Naive thymus-derived CD4-positive, alpha-beta T cell (primary cell): Measurements from ENCODE around the gene CHML. TPM values are rescaled to one million over a fixed set of nuclear protein-coding genes. Genes with fewer than 3 reads are reported as not detected.

Experiments used
- ATAC-seq: fragments of 150-1000 bp; cut with Tn5 transposase; 2 replicates; pipeline ENCODE4 v1.10.0; 2021; ENCODE audit warnings: mild to moderate bottlenecking, moderate library complexity
- CTCF ChIA-PET: fragments of 350-600 bp; sonication (Branson Sonifier 250); formaldehyde crosslinking; loops from one replicate; lab custom pipeline; 2021; ENCODE audit warnings: antibody characterized with exemption; lab: Charles Lee
- POLR2A ChIA-PET: fragments of 350-600 bp; sonication (Branson Sonifier 250); formaldehyde crosslinking; loops from one replicate; lab custom pipeline; 2021; ENCODE audit warnings: antibody characterized with exemption, inconsistent platforms; lab: Charles Lee
- DNase-seq, 9 donors: peaks; one replicate each; pipeline versions ENCODE4 v3.0.0 to v3.0.0-alpha.2; 2020 to 2022; ENCODE audit warnings: mixed read lengths in 1 of 9
- H3K27ac ChIP-seq: one replicate; pipeline ENCODE4 v1.7.0; 2013; ENCODE audit warnings: mild to moderate bottlenecking, low read depth, low read length, moderate library complexity
- H3K27me3 ChIP-seq, 2 donors: one replicate each; pipeline ENCODE4 v1.7.0; 2013; ENCODE audit warnings: low read length in 2 of 2, mild to moderate bottlenecking in 2 of 2, moderate library complexity in 2 of 2; ENCODE audit not compliant: control insufficient read depth in 2 of 2, insufficient read depth in 2 of 2
- H3K36me3 ChIP-seq, 3 experiments: 1 replicate in 2 of 3; 2 replicates in 1 of 3; pipeline ENCODE4 v1.7.0; 2013; ENCODE audit warnings: low read length in 3 of 3, mild to moderate bottlenecking in 3 of 3, moderate library complexity in 1 of 3; ENCODE audit not compliant: insufficient read depth in 3 of 3, control insufficient read depth in 2 of 3
- H3K4me1 ChIP-seq, 2 donors: one replicate each; pipeline ENCODE4 v1.7.0; 2013; ENCODE audit warnings: low read length in 2 of 2, mild to moderate bottlenecking in 2 of 2, moderate library complexity in 1 of 2; ENCODE audit not compliant: control insufficient read depth in 2 of 2, insufficient read depth in 2 of 2
- H3K4me3 ChIP-seq: 2 replicates; pipeline ENCODE4 v1.7.0; 2013; ENCODE audit warnings: mild to moderate bottlenecking, low read length
- H3K9me3 ChIP-seq, 3 experiments: 1 replicate in 2 of 3; 2 replicates in 1 of 3; pipeline ENCODE4 v1.7.0; 2013; ENCODE audit warnings: low read length in 3 of 3; ENCODE audit not compliant: control insufficient read depth in 2 of 3
- H3K27ac Mint-ChIP-seq, 9 donors: one replicate each; pipeline ENCODE4 v1.8.0; 2020 to 2022; ENCODE audit warnings: mixed read lengths in 9 of 9, mild to moderate bottlenecking in 8 of 9, moderate library complexity in 5 of 9, inconsistent platforms in 2 of 9
- H3K27me3 Mint-ChIP-seq, 5 donors: one replicate each; pipeline ENCODE4 v1.8.0; 2021 to 2022; ENCODE audit warnings: mixed read lengths in 5 of 5, mild to moderate bottlenecking in 1 of 5
- H3K36me3 Mint-ChIP-seq, 5 donors: one replicate each; pipeline ENCODE4 v1.8.0; 2020 to 2022; ENCODE audit warnings: mixed read lengths in 5 of 5, mild to moderate bottlenecking in 3 of 5, inconsistent platforms in 1 of 5
- H3K4me1 Mint-ChIP-seq, 7 donors: one replicate each; pipeline ENCODE4 v1.8.0; 2020 to 2022; ENCODE audit warnings: mixed read lengths in 7 of 7, mild to moderate bottlenecking in 3 of 7, inconsistent platforms in 1 of 7
- H3K4me3 Mint-ChIP-seq, 10 donors: one replicate each; pipeline ENCODE4 v1.8.0; 2020 to 2022; ENCODE audit warnings: mild to moderate bottlenecking in 10 of 10, mixed read lengths in 10 of 10, moderate library complexity in 6 of 10, inconsistent platforms in 2 of 10
- H3K9me3 Mint-ChIP-seq, 11 donors: one replicate each; pipeline ENCODE4 v1.8.0; 2020 to 2022; ENCODE audit warnings: mixed read lengths in 11 of 11, mild to moderate bottlenecking in 4 of 11, inconsistent platforms in 1 of 11, moderate library complexity in 1 of 11
- intact Hi-C, 2 donors: fragments of 100-400 bp; cut with micrococcal nuclease; formaldehyde crosslinking; loops; one replicate each; pipeline ENCODE4 v1.15.1; 2023
- polyA plus RNA-seq, 2 donors: library from polyadenylated mRNA; unstranded; fragments of 300-500 nt; fragmentation: Illumina TruSeq; gene quantifications; one replicate each; pipeline ENCODE4 v1.2.3, GENCODE V29; 2021
- total RNA-seq, 6 experiments: library from RNA in 5 of 6; stranded (reverse) in 5 of 6; gene quantifications; 1 replicate in 5 of 6; 2 replicates in 1 of 6; pipeline ENCODE4 v1.2.3 and lab custom pipeline; 2021 to 2026

Gene CHML
- total and polyA plus RNA-seq, 7 experiments from 2014 or later: 6.6 to 18.3 (median 11.6) TPM

- Mint-ChIP-seq H3K4me3 (no peak overlapping the region), H3K36me3 (peaks cover 0 to 3% (median 0%) of the 10 kb centered on the region in 5 donors), H3K27me3 (no peaks in the 10 kb centered on the region), H3K27ac (no peak overlapping the region), H3K4me1 (peaks cover 0 to 4% (median 0%) of the 10 kb centered on the region in 7 donors), H3K9me3 (no peaks in the 10 kb centered on the region)
- Histone ChIP-seq H3K36me3 (no peaks in the 10 kb centered on the region), H3K4me1 (peaks cover 0 to 3% of the 10 kb centered on the region in 2 donors), H3K4me3 (no peak overlapping the region), H3K9me3 (no peaks in the 10 kb centered on the region), H3K27ac (no peak overlapping the region), H3K27me3 (no peaks in the 10 kb centered on the region)
- ATAC-seq (peak; percentile 67), DNase-seq (no peak)
- CTCF ChIA-PET: interaction anchor here (1.2 to 4.0 kb wide), 5 partner anchors 8 to 385 kb away, joined by 4 to 49 read pairs (median 17); partner anchors contain the start of gene MAP1LC3C
- intact Hi-C loops: loop anchor here (1.0 to 5.0 kb wide), 5 partner anchors 14 to 839 kb away; partner anchors contain the start of gene KMO (in 1 of the 2)
- POLR2A ChIA-PET: no interaction called here
These were observed 27.4 kb downstream of the CHML start for GRCh38 chr1:241612533-241613477.

- Mint-ChIP-seq H3K9me3 (no peaks in the 10 kb centered on the region), H3K27me3 (no peaks in the 10 kb centered on the region), H3K27ac (no peak overlapping the region), H3K4me3 (no peak overlapping the region), H3K4me1 (peaks cover 0 to 6% (median 0%) of the 10 kb centered on the region in 7 donors), H3K36me3 (no peaks in the 10 kb centered on the region)
- CTCF ChIA-PET: interaction anchor here (0.6 to 4.0 kb wide), 13 partner anchors 9 to 386 kb away, joined by 3 to 49 read pairs (median 4); partner anchors contain the start of gene MAP1LC3C
- Histone ChIP-seq H3K4me1 (peaks cover 0 to 3% of the 10 kb centered on the region in 2 donors), H3K36me3 (no peaks in the 10 kb centered on the region), H3K9me3 (no peaks in the 10 kb centered on the region), H3K4me3 (no peak overlapping the region), H3K27ac (no peak overlapping the region), H3K27me3 (no peaks in the 10 kb centered on the region)
- POLR2A ChIA-PET: interaction anchor here (0.7 to 1.5 kb wide), 2 partner anchors 15 to 92 kb away, joined by 3 to 4 read pairs; partner anchors contain the start of gene FH
- no peak for DNase-seq
- intact Hi-C loops: loop anchor here (1.0 to 5.0 kb wide), 15 partner anchors 15 to 1713 kb away; partner anchors contain the start of gene KMO (in 1 of the 2)
- ATAC-seq: no peak
These were observed 28.4 kb downstream of the CHML start for GRCh38 chr1:241611736-241612135.

- Histone ChIP-seq H3K27me3 (no peaks in the 10 kb centered on the region), H3K4me1 (peaks cover 0 to 3% of the 10 kb centered on the region in 2 donors), H3K9me3 (no peaks in the 10 kb centered on the region), H3K27ac (no peak overlapping the region), H3K36me3 (no peaks in the 10 kb centered on the region), H3K4me3 (no peak overlapping the region)
- ChIA-PET CTCF (interaction anchor here (0.6 to 4.0 kb wide), 23 partner anchors 9 to 844 kb away, joined by 3 to 49 read pairs (median 4); partner anchors contain the start of genes EXO1 and MAP1LC3C), POLR2A (interaction anchor here (1.5 kb wide), 1 partner anchor 15 kb away, joined by 4 read pairs; no protein-coding TSS in a partner anchor)
- H3K27ac Mint-ChIP-seq: no peak overlapping the region
- peak; percentile 87 for ATAC-seq
- no peaks in the 10 kb centered on the region for H3K27me3 Mint-ChIP-seq
- no peaks in the 10 kb centered on the region for H3K36me3 Mint-ChIP-seq
- peaks cover 0 to 6% (median 0%) of the 10 kb centered on the region in 7 donors for H3K4me1 Mint-ChIP-seq
- peak in 7 of 9 donors; percentile 34 to 72 (median 59) for DNase-seq
- H3K4me3 Mint-ChIP-seq: no peak overlapping the region
- H3K9me3 Mint-ChIP-seq: no peaks in the 10 kb centered on the region
- intact Hi-C loops: loop anchor here (1.0 to 5.0 kb wide), 13 partner anchors 16 to 1714 kb away; partner anchors contain the start of gene KMO (in 1 of the 2)
These were observed 29.1 kb downstream of the CHML start for GRCh38 chr1:241611063-241611462.

- no peaks in the 10 kb centered on the region for H3K36me3 ChIP-seq
- DNase-seq (no peak), ATAC-seq (no peak)
- peaks cover 0 to 3% of the 10 kb centered on the region in 2 donors for H3K4me1 ChIP-seq
- Mint-ChIP-seq H3K4me3 (no peak overlapping the region), H3K27me3 (no peaks in the 10 kb centered on the region), H3K36me3 (no peaks in the 10 kb centered on the region), H3K4me1 (peaks cover 0 to 6% (median 0%) of the 10 kb centered on the region in 7 donors), H3K9me3 (no peaks in the 10 kb centered on the region), H3K27ac (no peak overlapping the region)
- intact Hi-C loops: loop anchor here (2.0 to 5.0 kb wide), 10 partner anchors 17 to 1715 kb away; partner anchors contain the start of gene KMO (in 1 of the 2)
- no peak overlapping the region for H3K4me3 ChIP-seq
- POLR2A ChIA-PET: interaction anchor here (1.5 kb wide), 1 partner anchor 16 kb away, joined by 4 read pairs; no protein-coding TSS in a partner anchor
- no peak overlapping the region for H3K27ac ChIP-seq
- CTCF ChIA-PET: interaction anchor here (0.6 to 4.0 kb wide), 19 partner anchors 11 to 1738 kb away, joined by 3 to 49 read pairs (median 4); partner anchors contain the start of genes EXO1 and MAP1LC3C
- H3K27me3 ChIP-seq: no peaks in the 10 kb centered on the region
- no peaks in the 10 kb centered on the region for H3K9me3 ChIP-seq
These were observed 29.9 kb downstream of the CHML start for GRCh38 chr1:241610056-241610815.

GRCh38 chr1:241608379-241609033 lies 31.7 kb downstream of the CHML start:
- intact Hi-C loops: loop anchor here in 1 of 2 donors (2.0 kb wide), 1 partner anchor 390 kb away; the partner anchor contains the start of gene MAP1LC3C
- Mint-ChIP-seq H3K27me3 (no peaks in the 10 kb centered on the region), H3K4me1 (peaks cover 0 to 4% (median 0%) of the 10 kb centered on the region in 7 donors), H3K27ac (no peak overlapping the region), H3K4me3 (no peak overlapping the region), H3K9me3 (no peaks in the 10 kb centered on the region), H3K36me3 (peaks cover 0 to 8% (median 1%) of the 10 kb centered on the region in 5 donors)
- ATAC-seq (no peak), DNase-seq (no peak)
- no peak overlapping the region for H3K27ac ChIP-seq
- ChIA-PET POLR2A (no interaction called here), CTCF (interaction anchor here (0.9 kb wide), 1 partner anchor 19 kb away, joined by 4 read pairs; no protein-coding TSS in a partner anchor)
- H3K9me3 ChIP-seq: no peaks in the 10 kb centered on the region
- no peaks in the 10 kb centered on the region for H3K27me3 ChIP-seq
- H3K4me1 ChIP-seq: peaks cover 0 to 3% of the 10 kb centered on the region in 2 donors
- H3K4me3 ChIP-seq: no peak overlapping the region
- H3K36me3 ChIP-seq: no peaks in the 10 kb centered on the region
